Sigmoid colon (tissue), 7 donors: ENCODE data around the gene RPP25L. TPM values are rescaled to one million over a fixed set of nuclear protein-coding genes. Genes with fewer than 3 reads are reported as not detected.

Experiments used
- DNase-seq: peaks from one replicate; pipeline ENCODE4 v3.0.0-alpha.2; 2019
- H3K27ac ChIP-seq, 4 donors: fragments of 200-600 bp; sonication (generic); one replicate each; pipeline ENCODE4 v1.5.1; 2016 to 2019; ENCODE audit warnings: mild to moderate bottlenecking in 1 of 4
- H3K27me3 ChIP-seq, 3 donors: fragments of 200-600 bp; sonication (generic); one replicate each; pipeline ENCODE4 v1.5.1; 2019; ENCODE audit warnings: mild to moderate bottlenecking in 1 of 3
- H3K36me3 ChIP-seq, 4 donors: fragments of 200-600 bp; sonication (generic); one replicate each; pipeline ENCODE4 v1.5.1; 2016 to 2019
- H3K4me1 ChIP-seq, 4 donors: fragments of 200-600 bp; sonication (generic); one replicate each; pipeline ENCODE4 v1.5.1; 2017 to 2019
- H3K4me3 ChIP-seq, 4 donors: fragments of 200-600 bp; sonication (generic); one replicate each; pipeline ENCODE4 v1.5.1; 2017 to 2019; ENCODE audit warnings: mild to moderate bottlenecking in 2 of 4, moderate library complexity in 1 of 4
- H3K9me3 ChIP-seq, 4 donors: fragments of 200-600 bp in 3 of 4; sonication (generic) in 3 of 4; one replicate each; pipeline versions ENCODE4 v1.5.1 to v1.6.1; 2013 to 2019
- EP300 ChIP-seq, 4 donors: sonication (generic); formaldehyde crosslinking; IDR thresholded peaks; one replicate each; pipeline ENCODE4 v1.6.1; 2017; ENCODE audit warnings: antibody characterized with exemption in 4 of 4
- POLR2A ChIP-seq, 2 donors: fragments of 450-650 bp; IDR thresholded peaks; one replicate each; pipeline ENCODE4 v1.6.1; 2016; ENCODE audit warnings: antibody characterized with exemption in 2 of 2, mild to moderate bottlenecking in 2 of 2, moderate library complexity in 2 of 2
- POLR2AphosphoS5 ChIP-seq, 4 donors: sonication (generic); formaldehyde crosslinking; IDR thresholded peaks; one replicate each; pipeline ENCODE4 v1.6.1; 2017; ENCODE audit warnings: antibody characterized with exemption in 4 of 4
- WGBS, 2 donors: extraction: QIAGEN DNeasy Blood & Tissue Kit; methylation state at CpG; one replicate each; pipeline ENCODE4 v1.1.7; 2013; 5-methylcytosine and 5-hydroxymethylcytosine counted together
- intact Hi-C: fragments of 100-400 bp; cut with DNase I; formaldehyde crosslinking; loops from one replicate; pipeline ENCODE4 v1.15.1; 2023
- polyA plus RNA-seq, 3 donors: library from polyadenylated mRNA; stranded (reverse); fragments of 200-250 nt; gene quantifications; one replicate each; pipeline ENCODE4 v1.2.3, GENCODE V29; 2013
- total RNA-seq, 4 donors: library from RNA; depleted of rRNA; stranded (reverse); fragments of >200 nt; gene quantifications; one replicate each; pipeline ENCODE4 v1.1.0, GENCODE V29; 2016
- TF ChIP-seq, protein P1 (sequence below), 4 experiments: fragments of 450-650 bp in 3 of 4; fragments of 200-600 bp in 1 of 4; IDR thresholded peaks; one replicate each; pipeline ENCODE4 v1.5.1; 2016 to 2019; ENCODE audit warnings: antibody characterized with exemption in 4 of 4, mild to moderate bottlenecking in 3 of 4, moderate library complexity in 2 of 4
- donor health status: healthy with polysubstance abuse.
- donor health status: Bipolar disorder and iron deficiency.
- donor health status: healthy.

RPP25L gene
- total and polyA plus RNA-seq, 7 donors = 23.3 to 72.1 (median 44.3) TPM

DNA sequence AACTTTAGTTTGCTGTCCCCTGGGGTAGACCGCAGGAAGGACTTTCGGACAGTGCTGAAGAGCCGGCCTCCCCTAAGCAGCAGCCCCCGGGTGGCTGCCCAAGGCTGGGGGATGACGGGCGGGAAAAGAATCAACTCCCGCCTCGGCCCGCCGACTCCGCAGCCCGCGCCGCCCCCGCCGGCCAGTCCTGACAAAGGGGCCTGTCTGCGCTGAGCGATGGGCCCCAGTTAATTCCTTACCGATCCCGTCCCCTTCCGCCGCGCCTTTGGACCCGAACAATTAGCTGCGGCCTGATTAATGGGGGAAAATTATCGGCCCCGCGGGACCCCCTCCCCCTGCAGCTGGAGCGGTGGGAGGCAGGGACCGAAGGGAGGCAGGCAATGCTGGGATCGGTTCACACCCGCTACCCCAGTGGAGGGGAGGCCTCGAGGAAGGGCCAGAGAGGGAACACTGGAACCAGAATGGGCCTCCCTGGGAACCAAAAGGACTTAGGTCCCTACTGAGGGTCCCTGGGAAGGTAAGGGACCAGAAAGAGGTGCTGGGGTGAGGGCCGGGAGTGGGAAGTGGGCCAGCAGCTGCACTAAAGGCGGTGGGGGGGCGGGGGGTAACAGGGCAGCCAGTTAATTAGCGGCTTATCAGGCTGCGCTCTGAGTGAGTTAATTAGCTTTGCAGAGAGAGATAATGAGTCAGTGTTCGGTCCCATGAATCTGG is 12.7 kb upstream of the RPP25L start:
- 18 to 28% methylated on average over 39 of the region's 39 CpGs for WGBS, 2 donors
- intact Hi-C loops = no loop called here
- peaks cover 0 to 37% (median 29%) of the 10 kb centered on the region in 4 donors for H3K4me1 ChIP-seq
- TF ChIP-seq, protein P1, sequence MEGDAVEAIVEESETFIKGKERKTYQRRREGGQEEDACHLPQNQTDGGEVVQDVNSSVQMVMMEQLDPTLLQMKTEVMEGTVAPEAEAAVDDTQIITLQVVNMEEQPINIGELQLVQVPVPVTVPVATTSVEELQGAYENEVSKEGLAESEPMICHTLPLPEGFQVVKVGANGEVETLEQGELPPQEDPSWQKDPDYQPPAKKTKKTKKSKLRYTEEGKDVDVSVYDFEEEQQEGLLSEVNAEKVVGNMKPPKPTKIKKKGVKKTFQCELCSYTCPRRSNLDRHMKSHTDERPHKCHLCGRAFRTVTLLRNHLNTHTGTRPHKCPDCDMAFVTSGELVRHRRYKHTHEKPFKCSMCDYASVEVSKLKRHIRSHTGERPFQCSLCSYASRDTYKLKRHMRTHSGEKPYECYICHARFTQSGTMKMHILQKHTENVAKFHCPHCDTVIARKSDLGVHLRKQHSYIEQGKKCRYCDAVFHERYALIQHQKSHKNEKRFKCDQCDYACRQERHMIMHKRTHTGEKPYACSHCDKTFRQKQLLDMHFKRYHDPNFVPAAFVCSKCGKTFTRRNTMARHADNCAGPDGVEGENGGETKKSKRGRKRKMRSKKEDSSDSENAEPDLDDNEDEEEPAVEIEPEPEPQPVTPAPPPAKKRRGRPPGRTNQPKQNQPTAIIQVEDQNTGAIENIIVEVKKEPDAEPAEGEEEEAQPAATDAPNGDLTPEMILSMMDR (IDR thresholded peaks at IDR 0.05) = no peak
- H3K27me3 ChIP-seq = peaks cover 55 to 80% (median 75%) of the 10 kb centered on the region in 3 donors
- H3K9me3 ChIP-seq = no peaks in the 10 kb centered on the region
- H3K4me3 ChIP-seq = no peak overlapping the region
- DNase-seq = no peak
- no peaks in the 10 kb centered on the region for H3K36me3 ChIP-seq
- H3K27ac ChIP-seq = no peak overlapping the region

DNA sequence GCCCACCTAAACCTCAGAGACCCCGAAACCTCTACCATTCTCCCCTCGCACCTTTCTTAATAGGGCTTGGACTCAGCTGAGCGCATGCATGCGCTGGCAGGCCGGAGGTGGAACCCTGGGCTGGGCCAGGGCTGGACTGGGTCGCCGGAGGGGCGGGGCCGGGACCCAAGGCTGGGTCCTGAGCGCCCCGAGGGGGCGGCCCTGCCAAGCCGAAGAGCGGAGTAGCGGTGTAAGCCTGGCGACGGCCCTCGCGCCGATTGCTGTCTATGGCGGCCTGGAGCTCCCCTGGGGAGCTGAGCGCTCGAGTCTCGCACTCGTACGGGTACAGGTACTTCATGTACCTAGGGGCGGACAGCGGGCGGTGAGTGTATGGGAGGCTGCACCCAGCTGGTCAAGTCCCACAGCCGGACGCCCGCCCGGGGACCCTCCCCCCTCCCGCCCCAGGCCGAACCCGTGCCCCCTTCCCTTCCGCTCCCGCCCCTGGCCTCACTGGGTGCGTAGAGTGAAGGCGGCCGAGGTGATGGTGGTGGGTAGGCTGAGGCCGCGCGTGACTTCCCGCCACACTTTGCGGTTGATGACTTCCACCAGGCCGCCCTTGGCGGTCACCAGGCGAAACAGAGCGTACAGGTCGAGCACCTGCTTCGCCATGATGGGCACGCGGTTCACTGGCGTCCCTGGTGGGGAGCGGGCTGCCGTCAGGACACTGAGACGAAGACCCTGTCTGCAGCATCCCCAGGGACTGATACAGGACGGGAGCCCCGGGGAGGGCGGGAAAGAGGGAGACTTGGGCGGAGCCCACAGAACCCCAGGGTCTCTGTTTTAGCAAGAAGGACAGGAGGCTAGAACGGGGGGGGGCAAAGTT is 11.7 kb upstream of the RPP25L start:
- Histone ChIP-seq H3K4me3 (no peak overlapping the region), H3K27ac (no peak overlapping the region), H3K9me3 (no peaks in the 10 kb centered on the region), H3K4me1 (peaks cover 0 to 36% (median 26%) of the 10 kb centered on the region in 4 donors), H3K36me3 (no peaks in the 10 kb centered on the region), H3K27me3 (peaks cover 45 to 70% (median 65%) of the 10 kb centered on the region in 3 donors)
- 8 to 21% methylated on average over 63 of the region's 63 CpGs for WGBS, 2 donors
- DNase-seq = peak; percentile 71
- TF ChIP-seq POLR2A (IDR thresholded peaks at IDR 0.05) (no peak), EP300 (IDR thresholded peaks at IDR 0.05) (no peak), POLR2AphosphoS5 (IDR thresholded peaks at IDR 0.05) (no peak)
- TF ChIP-seq, protein P1 (IDR thresholded peaks at IDR 0.05) = no peak
- intact Hi-C loops = no loop called here

DNA sequence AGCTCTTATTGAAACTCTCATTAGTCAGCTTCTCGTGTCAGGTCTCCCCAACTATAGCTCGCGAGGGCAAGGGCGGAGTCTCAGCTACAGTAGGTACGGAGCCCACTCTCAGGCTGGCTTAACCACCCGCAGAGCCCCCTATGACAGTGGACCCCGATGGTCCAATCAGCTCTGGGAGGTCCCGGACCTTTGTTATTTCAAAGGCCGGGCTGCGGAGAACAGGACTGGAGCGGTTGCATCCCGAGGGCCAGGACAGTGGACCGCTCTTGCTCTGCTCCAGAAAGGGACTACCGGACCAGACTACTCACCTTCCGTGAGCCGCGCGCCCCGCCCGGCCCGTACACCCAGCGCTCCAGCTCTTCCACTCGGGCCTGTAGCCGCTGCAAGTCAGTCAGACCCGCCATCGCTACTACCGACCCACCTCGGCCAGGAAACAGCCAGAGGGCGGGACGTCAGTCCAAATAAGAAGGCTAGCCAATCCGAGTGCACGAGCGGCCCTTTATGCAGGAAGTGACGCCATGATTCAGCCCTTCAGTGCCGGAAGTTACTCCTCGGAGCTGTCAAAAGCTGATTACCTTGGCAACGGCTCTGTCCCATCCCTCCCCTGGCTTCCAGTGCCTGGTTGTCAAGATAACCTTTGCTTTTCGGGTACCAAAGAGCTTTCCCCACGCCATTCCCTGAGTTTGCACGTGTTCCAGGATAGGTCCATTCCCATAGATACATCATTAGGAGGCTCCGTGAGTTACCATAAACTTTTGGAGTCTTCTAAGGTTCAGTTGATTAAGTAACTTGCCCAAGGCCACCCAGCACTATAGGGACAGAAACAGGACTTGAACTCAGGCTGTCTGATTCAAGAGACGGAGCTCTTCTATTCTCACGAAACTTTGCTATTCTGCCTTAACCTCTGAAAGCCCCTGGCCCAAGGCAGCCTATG is 8.4 kb upstream of the RPP25L start, which contains the start of gene DCTN3:
TSS of gene DCTN3 (minus strand) at position 435 of the 934 bp plus-strand sequence. CDS start at position 404, 31 bp downstream.
- peak; percentile 98 for DNase-seq
- H3K4me3 ChIP-seq = peak within 1 kb of the TSS; percentile 70 to 95 (median 82)
- peaks cover 9 to 32% (median 22%) of the 10 kb centered on the region in 4 donors for H3K36me3 ChIP-seq
- peak in 3 of 4 donors; percentile 63 to 83 (median 82) for TF ChIP-seq POLR2AphosphoS5 (IDR thresholded peaks at IDR 0.05)
- peak in 1 of 2 donors; percentile 21 for TF ChIP-seq POLR2A (IDR thresholded peaks at IDR 0.05)
- TF ChIP-seq EP300 (IDR thresholded peaks at IDR 0.05) = no peak
- TF ChIP-seq, protein P1 (IDR thresholded peaks at IDR 0.05) = no peak
- no peaks in the 10 kb centered on the region for H3K9me3 ChIP-seq
- WGBS, 2 donors = 4% methylated on average over 43 of the region's 43 CpGs
- peak within 1 kb of the TSS; percentile 47 to 71 (median 62) for H3K27ac ChIP-seq
- peaks cover 0 to 30% (median 23%) of the 10 kb centered on the region in 4 donors for H3K4me1 ChIP-seq
- peaks cover 23 to 37% (median 34%) of the 10 kb centered on the region in 3 donors for H3K27me3 ChIP-seq
- intact Hi-C loops = no loop called here

DNA sequence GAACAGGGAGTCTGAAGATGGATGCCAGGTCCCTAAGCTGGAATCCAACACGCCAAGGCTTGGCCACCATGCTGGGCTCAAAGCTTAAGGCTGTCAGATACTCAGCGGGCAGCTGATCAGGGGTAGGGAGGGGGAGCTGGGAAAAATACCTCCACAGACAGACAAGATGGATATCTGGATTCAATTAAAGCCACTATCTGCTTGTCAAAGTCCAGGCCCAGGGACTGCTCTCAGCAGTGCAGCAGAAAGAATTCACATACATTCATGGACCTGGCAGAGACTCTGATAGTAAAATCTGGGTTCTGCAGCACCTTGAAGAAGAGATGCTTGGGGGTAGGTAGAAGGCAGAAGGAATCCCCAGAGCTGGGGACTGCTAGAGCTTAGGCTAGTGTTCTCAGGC is 3.2 kb upstream of the RPP25L start:
- no peaks in the 10 kb centered on the region for H3K27me3 ChIP-seq
- H3K36me3 ChIP-seq = peaks cover 14 to 51% (median 33%) of the 10 kb centered on the region in 4 donors
- no peak for DNase-seq
- intact Hi-C loops = no loop called here
- H3K9me3 ChIP-seq = no peaks in the 10 kb centered on the region
- TF ChIP-seq, protein P1 (IDR thresholded peaks at IDR 0.05) = no peak
- no peak for TF ChIP-seq POLR2AphosphoS5 (IDR thresholded peaks at IDR 0.05)
- H3K4me3 ChIP-seq = no peak overlapping the region
- H3K4me1 ChIP-seq = peaks cover 0 to 35% (median 31%) of the 10 kb centered on the region in 4 donors
- 92 to 94% methylated on average over 2 of the region's 2 CpGs for WGBS, 2 donors
- no peak overlapping the region for H3K27ac ChIP-seq
